Epithelial cell of proximal tubule (primary cell): Measurements from ENCODE around the gene ZC3H18. TPM values are rescaled to one million over a fixed set of nuclear protein-coding genes. Genes with fewer than 3 reads are reported as not detected.

Experiments
- DNase-seq: peaks from one replicate; pipeline ENCODE4 v3.0.0-alpha.2; 2011; ENCODE audit warnings: low read depth
- H3K4me3 ChIP-seq: 2 replicates; pipeline ENCODE4 v1.5.1; 2011; ENCODE audit warnings: low read depth, mild to moderate bottlenecking, low read length
- total RNA-seq: library from RNA; depleted of rRNA; stranded (reverse); fragments of >200 nt; gene quantifications from 2 replicates; pipeline ENCODE4 v1.2.3, GENCODE V29; 2015
- TF ChIP-seq, protein P1 (sequence below): conservative IDR thresholded peaks from 2 replicates; pipeline ENCODE4 v1.5.1; 2012; ENCODE audit warnings: low read depth, mild to moderate bottlenecking, low read length

ZC3H18 gene
- total RNA-seq = 18.3 and 19.2 TPM in 2 replicates

DNA sequence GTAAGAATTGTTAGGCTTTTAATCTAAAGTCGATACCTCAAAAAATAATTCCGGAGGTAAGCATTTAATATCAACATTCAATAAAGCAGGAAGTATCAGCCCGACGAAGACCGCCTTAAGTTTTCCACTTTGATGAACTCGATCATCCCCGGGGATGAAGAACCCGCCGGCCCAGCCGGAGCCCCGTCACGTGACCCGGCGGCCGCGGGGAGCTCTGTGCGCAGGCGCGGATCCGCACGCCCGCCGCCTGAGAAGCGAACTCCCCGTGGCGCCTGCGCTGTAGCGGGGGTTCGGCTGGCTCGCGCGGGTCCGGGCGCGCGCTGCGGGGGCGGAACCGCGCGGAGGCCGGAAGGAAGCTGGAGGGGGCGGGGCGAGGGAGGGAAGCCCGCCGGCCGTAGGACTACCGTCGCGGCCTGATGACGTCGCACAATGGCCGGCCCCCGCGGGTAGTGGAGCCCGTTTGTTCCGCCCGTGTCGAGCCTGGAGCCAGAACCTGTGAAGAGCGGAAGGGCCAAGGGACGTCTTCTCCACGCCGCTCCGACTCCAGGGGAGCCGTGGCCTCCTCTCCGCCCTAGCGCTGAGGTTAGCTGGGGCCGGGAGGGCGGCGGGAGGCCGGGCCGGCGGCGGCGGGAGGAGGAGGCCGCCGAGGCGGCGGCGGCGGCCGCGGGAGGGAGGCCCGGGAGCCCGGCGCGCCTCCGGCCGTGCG, at the start of gene ZC3H18:
ZC3H18 (plus strand) TSS at position 419 of the 706 bp plus-strand sequence. CDS start 6,721 bp downstream, outside the sequence.
- peak within 1 kb of the TSS; percentile 88 for H3K4me3 ChIP-seq
- TF ChIP-seq, protein P1, sequence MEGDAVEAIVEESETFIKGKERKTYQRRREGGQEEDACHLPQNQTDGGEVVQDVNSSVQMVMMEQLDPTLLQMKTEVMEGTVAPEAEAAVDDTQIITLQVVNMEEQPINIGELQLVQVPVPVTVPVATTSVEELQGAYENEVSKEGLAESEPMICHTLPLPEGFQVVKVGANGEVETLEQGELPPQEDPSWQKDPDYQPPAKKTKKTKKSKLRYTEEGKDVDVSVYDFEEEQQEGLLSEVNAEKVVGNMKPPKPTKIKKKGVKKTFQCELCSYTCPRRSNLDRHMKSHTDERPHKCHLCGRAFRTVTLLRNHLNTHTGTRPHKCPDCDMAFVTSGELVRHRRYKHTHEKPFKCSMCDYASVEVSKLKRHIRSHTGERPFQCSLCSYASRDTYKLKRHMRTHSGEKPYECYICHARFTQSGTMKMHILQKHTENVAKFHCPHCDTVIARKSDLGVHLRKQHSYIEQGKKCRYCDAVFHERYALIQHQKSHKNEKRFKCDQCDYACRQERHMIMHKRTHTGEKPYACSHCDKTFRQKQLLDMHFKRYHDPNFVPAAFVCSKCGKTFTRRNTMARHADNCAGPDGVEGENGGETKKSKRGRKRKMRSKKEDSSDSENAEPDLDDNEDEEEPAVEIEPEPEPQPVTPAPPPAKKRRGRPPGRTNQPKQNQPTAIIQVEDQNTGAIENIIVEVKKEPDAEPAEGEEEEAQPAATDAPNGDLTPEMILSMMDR = no peak
- peak; percentile 15 for DNase-seq

DNA sequence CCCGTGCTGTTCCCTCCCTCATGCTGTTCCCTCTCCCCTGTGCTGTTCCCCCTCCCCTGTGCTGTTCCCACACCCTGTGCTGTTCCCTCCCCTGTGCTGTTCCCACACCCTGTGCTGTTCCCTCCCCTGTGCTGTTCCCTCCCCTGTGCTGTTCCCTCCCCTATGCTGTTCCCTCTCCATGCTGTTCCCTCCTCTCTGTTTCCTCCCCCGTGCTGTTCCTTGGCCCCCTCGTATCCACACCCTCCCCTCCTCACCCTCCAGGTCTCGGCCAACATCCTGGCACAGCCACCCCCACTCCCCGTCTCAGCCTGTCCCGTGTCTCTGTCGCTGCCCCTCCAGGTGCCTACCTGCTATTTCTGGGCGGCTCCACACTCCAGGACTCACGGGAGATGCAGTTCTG, 48.5 kb upstream of the ZC3H18 start:
- H3K4me3 ChIP-seq = no peak overlapping the region
- DNase-seq = no peak
- TF ChIP-seq, protein P1 = no peak

DNA sequence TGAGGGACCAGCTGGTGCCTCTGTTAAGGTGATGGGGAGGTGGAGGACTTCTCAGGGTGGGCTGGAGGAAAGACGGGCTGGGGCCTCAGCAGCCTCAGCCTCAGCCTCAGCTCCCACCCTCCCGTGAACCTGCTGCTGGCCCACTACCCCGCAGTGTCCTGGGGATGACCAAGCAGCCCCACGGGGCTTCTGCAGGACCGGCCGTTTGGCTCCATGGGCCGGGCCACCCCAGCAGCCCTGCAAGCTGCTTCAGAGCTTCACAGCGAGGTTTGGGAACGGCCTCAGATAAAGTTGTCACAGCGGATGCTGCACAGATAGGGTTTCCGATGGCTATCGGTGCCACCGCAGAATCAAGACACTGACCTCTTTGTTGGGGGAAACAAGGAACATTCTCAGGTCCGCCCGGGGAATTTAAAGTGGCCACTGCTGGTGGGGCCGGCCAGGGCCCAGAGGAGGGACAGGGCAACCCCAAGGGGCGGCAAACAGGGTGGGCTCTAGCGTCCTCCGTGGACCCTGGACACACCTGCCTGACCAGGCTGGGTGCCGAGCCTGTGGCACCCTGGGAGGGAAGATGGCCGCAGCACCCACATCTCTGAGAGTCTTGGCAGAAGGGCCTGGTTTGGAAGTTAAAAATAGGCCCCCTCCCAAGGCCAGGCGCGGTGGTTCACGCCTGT, 47.8 kb upstream of the ZC3H18 start:
- H3K4me3 ChIP-seq = no peak overlapping the region
- DNase-seq = no peak
- TF ChIP-seq, protein P1 = no peak

DNA sequence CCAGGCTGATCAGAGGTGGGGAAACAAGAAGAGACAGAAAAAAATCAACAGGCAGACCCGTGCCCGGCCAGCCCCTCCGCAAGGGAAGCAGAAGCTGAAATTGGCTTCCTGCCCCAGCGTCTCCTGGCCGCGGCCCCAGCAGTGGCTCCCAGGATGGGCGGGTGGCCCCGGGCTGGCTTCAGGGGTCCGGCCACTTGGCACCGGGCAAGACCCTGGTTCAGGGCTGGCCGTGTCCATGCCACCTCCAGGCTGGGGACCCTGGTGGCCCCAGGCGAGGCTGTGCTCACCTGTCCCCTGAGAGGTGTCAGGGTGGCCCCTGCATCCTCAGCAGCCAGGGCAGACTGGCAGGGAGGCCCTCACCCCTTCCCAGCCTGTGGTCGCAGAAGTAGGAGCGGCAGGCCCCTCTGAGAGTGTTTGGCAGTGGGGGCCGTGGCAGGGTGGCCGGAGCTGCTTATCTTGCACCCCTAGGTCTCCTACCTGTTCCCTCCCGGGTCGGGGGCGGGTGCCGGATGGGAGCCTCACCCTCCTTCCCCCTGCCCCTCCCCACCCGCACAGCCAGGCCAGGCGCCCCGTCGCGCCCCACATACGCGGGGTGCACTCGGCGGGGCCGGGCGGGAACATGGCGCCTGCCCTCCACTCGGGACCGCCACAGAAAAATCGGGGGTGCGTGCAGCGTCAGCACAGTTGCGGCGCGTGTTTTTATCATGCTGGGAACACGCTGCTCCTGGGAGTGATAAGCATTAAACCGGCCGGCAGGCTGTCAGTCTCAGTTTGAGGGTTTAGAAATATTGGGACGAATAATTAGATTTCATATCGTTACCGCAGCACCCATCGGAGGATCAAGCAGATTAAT, 46.7 kb upstream of the ZC3H18 start:
- TF ChIP-seq, protein P1 = no peak
- DNase-seq = no peak
- no peak overlapping the region for H3K4me3 ChIP-seq

DNA sequence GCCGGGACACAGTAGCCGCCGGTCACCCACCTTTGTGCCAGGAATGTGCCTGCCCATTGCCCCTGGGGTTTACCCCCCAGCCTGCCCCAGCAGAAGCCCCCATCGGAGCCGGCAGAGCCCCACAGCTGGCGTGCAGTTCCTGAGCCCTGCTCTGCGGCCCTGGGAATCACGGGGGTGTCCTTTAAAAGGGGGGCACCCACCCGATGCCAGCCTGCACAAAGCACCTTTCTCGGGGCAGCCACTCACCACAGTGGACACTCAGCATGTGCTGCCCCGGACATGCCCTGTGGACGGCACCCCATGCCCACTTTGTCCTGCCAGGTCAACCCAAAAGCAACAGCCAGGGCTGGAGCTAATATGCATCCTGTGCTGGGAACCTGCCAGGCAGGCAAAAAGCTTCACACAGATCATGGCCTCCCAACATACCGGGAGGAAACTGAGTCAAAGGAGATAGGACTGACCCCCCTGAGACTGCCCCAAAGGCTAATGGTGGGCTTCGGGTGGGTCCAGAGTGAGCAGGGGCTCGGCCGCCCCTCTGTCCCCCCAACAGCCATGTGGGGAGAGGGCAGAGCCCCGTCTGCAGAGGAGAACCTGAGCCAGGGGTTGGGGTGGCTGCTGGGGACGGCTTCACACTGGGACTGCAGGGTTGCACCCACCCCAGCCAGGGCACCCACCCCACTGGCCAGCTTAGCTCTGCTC, 45.8 kb upstream of the ZC3H18 start:
- no peak overlapping the region for H3K4me3 ChIP-seq
- TF ChIP-seq, protein P1 = no peak
- no peak for DNase-seq

DNA sequence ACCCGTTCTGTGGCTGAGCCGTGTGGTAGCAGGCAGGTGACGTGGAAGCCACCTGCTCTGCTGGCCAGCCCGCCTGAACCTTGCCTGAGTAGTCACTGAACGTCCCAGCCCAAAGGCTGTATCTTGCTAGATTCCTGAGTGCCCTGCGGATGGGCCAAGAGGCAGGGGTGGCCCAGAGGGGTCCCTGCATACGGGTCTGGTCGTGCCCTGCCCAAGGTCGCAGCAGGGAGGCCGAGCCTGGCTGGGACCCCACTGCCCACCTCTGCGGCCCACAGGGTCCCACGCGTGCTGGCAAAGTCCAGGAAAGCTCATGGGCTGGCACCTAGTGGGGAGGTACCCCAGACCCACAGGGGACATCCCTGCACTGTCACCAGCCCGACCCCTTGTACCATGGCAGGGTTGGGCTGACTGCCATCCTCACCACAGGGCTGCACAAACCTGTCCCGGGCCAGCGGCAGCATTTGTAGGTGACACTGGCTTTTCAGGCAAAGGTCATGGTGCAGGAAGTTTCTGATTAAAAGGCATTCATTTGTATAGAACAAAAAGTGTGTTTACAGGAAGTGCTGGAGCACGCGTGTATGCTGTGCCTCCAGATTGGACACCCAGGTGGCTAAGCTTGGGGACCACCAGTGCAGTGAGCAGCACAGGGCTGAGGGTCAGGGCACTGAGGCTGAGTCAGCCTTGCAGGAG, 45.1 kb upstream of the ZC3H18 start:
- TF ChIP-seq, protein P1 = no peak
- no peak for DNase-seq
- no peak overlapping the region for H3K4me3 ChIP-seq
